ENCODE results near the gene C22orf39. TPM values are rescaled to one million over a fixed set of nuclear protein-coding genes. Genes with fewer than 3 reads are reported as not detected.
A peak's percentile ranks its signal among the peaks of the same experiment; 100 is the strongest.

C22orf39 gene
- total RNA-seq, 4 donors from 2014 or later: 52.7 to 75.3 (median 57.3) TPM

GRCh38 chr22:19453718-19454117 is 6.2 kb upstream of the C22orf39 start:
- ATAC-seq (ENCODE audit: low FRiP score): no peak
- TF ChIP-seq CTCF (IDR thresholded peaks at IDR 0.05): no peak
- DNase-seq (ENCODE audit: low spot score): no peak

GRCh38 chr22:19451570-19451969 is 4.1 kb upstream of the C22orf39 start:
- DNase-seq (ENCODE audit: low spot score) (no peak), ATAC-seq (ENCODE audit: low FRiP score) (no peak)
- TF ChIP-seq CTCF (IDR thresholded peaks at IDR 0.05): no peak

GRCh38 chr22:19450363-19451175 is 3.1 kb upstream of the C22orf39 start:
- ATAC-seq (ENCODE audit: low FRiP score): no peak
- DNase-seq (ENCODE audit: low spot score): no peak
- no peak for TF ChIP-seq CTCF (IDR thresholded peaks at IDR 0.05)

GRCh38 chr22:19449422-19449767 is 1.9 kb upstream of the C22orf39 start:
- ATAC-seq (ENCODE audit: low FRiP score) (no peak), DNase-seq (ENCODE audit: low spot score) (no peak)
- no peak for TF ChIP-seq CTCF (IDR thresholded peaks at IDR 0.05)

GRCh38 chr22:19448739-19449421 is 1.4 kb upstream of the C22orf39 start:
- ATAC-seq (ENCODE audit: low FRiP score) (no peak), DNase-seq (ENCODE audit: low spot score) (no peak)
- TF ChIP-seq CTCF (IDR thresholded peaks at IDR 0.05): no peak

- no peak for TF ChIP-seq CTCF (IDR thresholded peaks at IDR 0.05)
- peak; percentile 57 for ATAC-seq (ENCODE audit: low FRiP score)
- DNase-seq (ENCODE audit: low spot score): no peak
Observed at GRCh38 chr22:19448076-19448607, 631 bp upstream of the C22orf39 start.

All from omental fat pad (tissue), 4 donors.